Left renal cortex interstitium (tissue), 4 donors: ENCODE results near the gene RHOXF2. TPM values are rescaled to one million over a fixed set of nuclear protein-coding genes. Genes with fewer than 3 reads are reported as not detected.
"Not testable (repeated sequence)": the region's sequence is repeated elsewhere in the genome, so short reads cannot be mapped to it uniquely, and the experiment has no call there.

ENCODE experiments used
- DNase-seq, 4 donors: peaks; one replicate each; pipeline ENCODE4 v3.0.0-alpha.2; 2013; ENCODE audit warnings: low read depth in 4 of 4, low spot score in 2 of 4, missing footprints in 1 of 4
- polyA plus RNA-seq, 4 donors: library from polyadenylated mRNA; unstranded; fragments of 120-200 nt; gene quantifications; one replicate each; pipeline ENCODE4 v1.2.1, GENCODE V29; 2013; ENCODE audit not compliant: insufficient read length in 4 of 4

Gene RHOXF2
- under 1 TPM in 1 of 4 donors, not detected in 3; 0.25 TPM for polyA plus RNA-seq

- not testable (repeated sequence) for DNase-seq
Observed at GRCh38 chrX:120158313-120158712, at the start of gene RHOXF2. RHOXF2 (plus strand) TSS chrX:120158613; CDS start chrX:120158751, 138 bp downstream.

GRCh38 chrX:120109378-120109777, 49.0 kb upstream of the RHOXF2 start:
- no peak for DNase-seq

- no peak for DNase-seq
Observed at GRCh38 chrX:120111611-120112010, 46.8 kb upstream of the RHOXF2 start.

- no peak for DNase-seq
Observed at GRCh38 chrX:120115438-120115963, 42.9 kb upstream of the RHOXF2 start, which contains the start of gene RHOXF1. RHOXF1 (minus strand) TSS chrX:120115913; CDS start chrX:120115862, 51 bp downstream.

GRCh38 chrX:120120223-120120622, 38.2 kb upstream of the RHOXF2 start:
- no peak for DNase-seq

GRCh38 chrX:120125444-120125843, 33.0 kb upstream of the RHOXF2 start:
- no peak for DNase-seq

GRCh38 chrX:120128306-120128846, 30.0 kb upstream of the RHOXF2 start:
- DNase-seq: not testable (repeated sequence)

GRCh38 chrX:120136128-120136527, 22.3 kb upstream of the RHOXF2 start:
- no peak for DNase-seq

- no peak for DNase-seq
Observed at GRCh38 chrX:120136840-120137239, 21.6 kb upstream of the RHOXF2 start.

- DNase-seq: no peak
Observed at GRCh38 chrX:120137439-120137838, 21.0 kb upstream of the RHOXF2 start.

GRCh38 chrX:120140293-120140981, 18.0 kb upstream of the RHOXF2 start:
- no peak for DNase-seq

- peak in 2 of 4 donors; percentile 3 to 13 for DNase-seq
Observed at GRCh38 chrX:120144178-120144844, 14.1 kb upstream of the RHOXF2 start.

- no peak for DNase-seq
Observed at GRCh38 chrX:120145295-120145925, 13.0 kb upstream of the RHOXF2 start.

- DNase-seq: not testable (repeated sequence)
Observed at GRCh38 chrX:120146323-120146722, 12.1 kb upstream of the RHOXF2 start.

- DNase-seq: no peak
Observed at GRCh38 chrX:120147537-120147936, 10.9 kb upstream of the RHOXF2 start.

- DNase-seq: not testable (repeated sequence)
Observed at GRCh38 chrX:120150109-120150744, 8.2 kb upstream of the RHOXF2 start.

- DNase-seq: not testable (repeated sequence)
Observed at GRCh38 chrX:120159086-120159485, 673 bp downstream of the RHOXF2 start.

- DNase-seq: not testable (repeated sequence)
Observed at GRCh38 chrX:120193254-120193653, 34.8 kb downstream of the RHOXF2 start.

- DNase-seq: not testable (repeated sequence)
Observed at GRCh38 chrX:120193720-120194119, 35.3 kb downstream of the RHOXF2 start.

- DNase-seq: not testable (repeated sequence)
Observed at GRCh38 chrX:120195786-120196185, 37.4 kb downstream of the RHOXF2 start.
